AG10803 (cell line): ENCODE data around the gene ATXN7L2.
A peak's percentile ranks its signal among the peaks of the same experiment; 100 is the strongest.

ENCODE experiments used
- DNase-seq: peaks from one replicate; pipeline ENCODE4 v3.0.0; 2010; ENCODE audit warnings: low read depth
- H3K4me3 ChIP-seq: 2 replicates; pipeline ENCODE4 v1.5.1; 2011; ENCODE audit warnings: mild to moderate bottlenecking, low read length, control low read depth
- TF ChIP-seq, protein P1 (sequence below): conservative IDR thresholded peaks from 2 replicates; pipeline ENCODE4 v1.5.1; 2011; ENCODE audit warnings: mild to moderate bottlenecking, low read length, control low read depth, inconsistent platforms

ATXN7L2 gene

DNA sequence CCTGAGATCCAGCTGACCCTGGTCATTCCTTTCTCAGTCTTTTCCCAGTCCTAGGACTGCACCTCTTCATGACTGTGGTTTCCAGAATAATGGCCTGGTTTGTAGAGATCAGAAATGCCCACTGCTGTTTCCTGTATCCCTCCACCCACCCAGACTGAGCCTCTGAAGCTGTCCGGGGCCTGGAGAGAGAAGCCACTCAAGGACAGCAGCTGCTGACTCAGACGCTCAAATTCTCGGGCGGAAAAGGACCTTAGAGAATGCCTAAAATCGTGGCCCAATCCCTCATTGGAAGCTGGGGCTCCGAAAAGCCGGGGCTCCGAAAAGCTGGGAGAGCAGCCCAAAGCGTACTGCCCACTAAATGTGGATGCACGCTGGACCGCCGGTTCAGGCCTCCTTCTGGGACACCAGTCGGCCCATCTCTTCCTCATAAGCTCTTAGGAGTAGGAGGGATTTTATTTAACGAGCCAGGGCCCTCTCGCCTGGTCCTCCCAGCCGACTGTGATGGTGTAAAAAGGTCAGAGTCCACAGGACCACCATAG lies 48.2 kb downstream of the ATXN7L2 start:
- H3K4me3 ChIP-seq: no peak overlapping the region
- DNase-seq: no peak
- TF ChIP-seq, protein P1, sequence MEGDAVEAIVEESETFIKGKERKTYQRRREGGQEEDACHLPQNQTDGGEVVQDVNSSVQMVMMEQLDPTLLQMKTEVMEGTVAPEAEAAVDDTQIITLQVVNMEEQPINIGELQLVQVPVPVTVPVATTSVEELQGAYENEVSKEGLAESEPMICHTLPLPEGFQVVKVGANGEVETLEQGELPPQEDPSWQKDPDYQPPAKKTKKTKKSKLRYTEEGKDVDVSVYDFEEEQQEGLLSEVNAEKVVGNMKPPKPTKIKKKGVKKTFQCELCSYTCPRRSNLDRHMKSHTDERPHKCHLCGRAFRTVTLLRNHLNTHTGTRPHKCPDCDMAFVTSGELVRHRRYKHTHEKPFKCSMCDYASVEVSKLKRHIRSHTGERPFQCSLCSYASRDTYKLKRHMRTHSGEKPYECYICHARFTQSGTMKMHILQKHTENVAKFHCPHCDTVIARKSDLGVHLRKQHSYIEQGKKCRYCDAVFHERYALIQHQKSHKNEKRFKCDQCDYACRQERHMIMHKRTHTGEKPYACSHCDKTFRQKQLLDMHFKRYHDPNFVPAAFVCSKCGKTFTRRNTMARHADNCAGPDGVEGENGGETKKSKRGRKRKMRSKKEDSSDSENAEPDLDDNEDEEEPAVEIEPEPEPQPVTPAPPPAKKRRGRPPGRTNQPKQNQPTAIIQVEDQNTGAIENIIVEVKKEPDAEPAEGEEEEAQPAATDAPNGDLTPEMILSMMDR: no peak

DNA sequence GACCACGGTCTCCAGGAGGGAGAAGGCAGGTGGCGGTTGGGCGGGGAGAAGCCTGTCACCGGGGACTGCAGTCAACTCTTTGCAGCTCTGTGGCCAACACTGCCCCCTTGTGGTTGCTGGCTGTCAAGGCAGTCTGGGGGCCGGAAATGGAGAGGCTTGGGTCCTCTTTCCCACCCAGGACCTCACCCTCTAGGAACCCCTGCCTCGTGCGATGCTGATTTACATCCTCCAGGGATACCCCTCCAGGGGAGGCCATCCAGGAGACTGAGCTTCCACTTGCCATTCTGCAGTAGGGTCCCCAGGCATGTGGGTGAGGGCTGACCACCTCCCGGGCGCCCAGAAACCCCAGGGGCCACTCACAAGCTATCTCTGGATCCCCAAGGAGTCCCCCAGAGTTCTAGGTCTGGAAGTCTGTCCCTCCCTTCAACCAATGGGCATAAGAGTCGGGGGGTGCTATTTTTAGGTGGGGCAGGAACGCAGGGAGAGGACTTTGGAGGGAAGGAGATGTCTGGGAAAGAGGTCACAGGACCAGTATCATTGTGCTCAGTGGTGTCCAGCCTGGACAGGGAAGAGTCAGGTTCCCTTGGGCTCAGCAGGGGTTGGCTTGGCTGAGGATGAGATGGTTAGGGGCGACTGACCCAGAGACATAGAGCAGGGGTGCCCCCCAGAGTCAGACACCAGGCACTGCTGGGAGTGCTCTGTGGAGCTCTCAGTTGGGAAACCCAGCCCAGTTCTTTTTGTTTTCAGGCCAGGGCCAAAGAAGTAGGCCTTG lies 48.8 kb downstream of the ATXN7L2 start:
- peak overlapping the region; percentile 29 for H3K4me3 ChIP-seq
- peak; percentile 67 for DNase-seq
- TF ChIP-seq, protein P1: peak; percentile 96

DNA sequence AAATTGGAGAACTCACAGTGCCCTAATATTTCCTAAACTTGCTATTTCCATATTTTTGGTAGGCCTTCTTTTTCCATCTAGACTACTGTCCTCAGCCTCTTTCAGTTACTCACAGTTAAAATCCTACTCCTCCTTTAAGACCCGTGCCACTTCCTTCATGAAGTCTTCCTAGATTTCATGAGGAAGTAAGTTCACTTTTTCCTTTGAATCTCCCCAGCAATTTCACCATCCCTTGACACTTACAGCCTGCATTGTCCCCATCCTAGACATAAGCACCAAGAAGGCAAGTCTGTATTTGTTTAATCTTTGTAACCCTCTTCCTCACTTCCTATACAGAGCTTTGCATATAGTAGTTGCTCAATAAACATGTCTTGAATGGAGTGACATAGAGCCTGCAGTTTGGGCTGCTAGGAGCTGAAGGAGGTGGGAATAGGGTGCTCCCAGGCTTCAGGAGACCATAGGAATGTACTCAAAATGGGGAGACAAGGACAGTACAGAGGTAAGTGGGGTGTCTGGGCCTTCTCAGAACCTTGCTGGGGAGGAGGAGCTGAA lies 50.7 kb downstream of the ATXN7L2 start:
- H3K4me3 ChIP-seq: no peak overlapping the region
- no peak for DNase-seq
- TF ChIP-seq, protein P1: no peak

DNA sequence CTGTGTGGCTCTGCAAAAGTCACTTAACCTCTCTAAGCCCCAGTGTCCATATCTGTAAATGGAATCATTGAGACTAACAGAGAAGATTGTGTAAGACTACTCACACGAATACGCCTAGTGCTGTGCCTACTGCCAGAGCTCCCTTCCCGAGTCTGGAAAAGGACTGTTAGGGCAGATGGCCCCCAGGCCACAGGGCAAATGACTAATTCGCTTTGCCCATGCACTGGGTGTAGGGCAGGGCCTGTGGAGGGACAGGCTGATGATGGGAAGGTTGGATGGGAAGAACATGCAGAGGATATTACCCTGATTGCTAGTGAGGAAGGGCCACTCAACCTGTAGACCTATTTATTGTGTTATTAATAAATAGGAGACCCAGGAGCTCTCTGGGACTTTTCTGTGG lies 51.8 kb downstream of the ATXN7L2 start:
- H3K4me3 ChIP-seq: no peak overlapping the region
- DNase-seq: no peak
- TF ChIP-seq, protein P1: no peak

DNA sequence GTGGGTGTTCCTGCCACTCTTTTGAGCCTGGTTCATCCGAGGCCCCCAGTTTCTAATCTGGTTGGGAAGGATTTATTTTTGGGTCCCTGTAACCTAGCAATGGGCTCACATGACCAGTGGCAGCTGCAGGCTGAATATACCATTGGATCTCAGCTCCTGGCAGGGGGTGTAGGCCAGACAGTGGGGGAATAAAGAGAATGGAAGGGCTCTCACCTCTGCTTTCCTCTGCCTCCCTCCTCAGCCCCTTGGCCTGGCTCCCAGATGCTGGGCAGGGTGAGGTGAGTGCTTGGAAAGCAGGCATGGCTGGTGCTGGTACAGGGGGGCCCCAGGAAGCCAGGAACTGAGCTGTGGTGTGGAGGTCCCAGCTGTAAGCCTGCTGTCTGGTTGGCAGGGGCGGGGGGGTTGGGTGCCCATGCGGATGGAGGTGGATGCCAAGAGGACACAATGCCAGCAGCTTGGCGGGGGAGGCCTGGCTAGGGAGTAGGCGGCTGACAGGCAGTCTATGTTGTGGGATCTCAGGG lies 52.3 kb downstream of the ATXN7L2 start:
- no peak for DNase-seq
- no peak overlapping the region for H3K4me3 ChIP-seq
- TF ChIP-seq, protein P1: no peak

DNA sequence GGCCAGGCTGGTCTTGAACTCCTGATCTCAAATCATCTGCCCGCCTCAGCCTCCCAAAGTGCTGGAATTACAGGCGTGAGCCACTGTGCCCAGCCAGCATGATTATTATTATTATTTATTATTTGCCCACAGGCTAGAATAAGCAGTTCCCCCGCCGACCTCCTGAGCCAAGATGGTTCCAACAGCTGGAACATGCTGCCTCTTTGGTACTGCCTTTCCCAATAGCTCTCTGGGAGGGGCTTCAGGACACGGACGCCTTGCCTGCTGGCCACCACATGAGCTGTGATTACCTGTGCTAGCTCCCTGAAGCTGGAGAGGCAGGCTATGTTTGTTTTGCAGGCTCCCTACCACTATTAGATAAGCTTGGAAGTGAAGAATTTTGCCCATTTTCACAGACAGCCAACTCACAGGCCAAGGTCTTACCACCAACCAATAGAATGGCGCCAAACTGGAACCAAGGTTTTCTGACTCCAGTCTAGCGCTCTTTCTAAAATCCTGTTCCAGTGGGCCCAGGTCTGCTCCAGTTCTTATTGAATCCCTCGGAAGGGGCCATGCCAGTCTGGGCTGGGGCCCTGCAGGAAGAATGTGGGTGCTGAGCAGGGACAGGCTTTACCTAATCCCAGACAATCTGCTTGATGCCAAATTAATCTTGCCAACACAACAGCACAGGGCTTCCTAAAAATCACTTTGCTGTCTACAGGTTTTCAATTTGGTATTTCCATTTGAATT lies 53.9 kb downstream of the ATXN7L2 start:
- no peak for DNase-seq
- no peak overlapping the region for H3K4me3 ChIP-seq
- TF ChIP-seq, protein P1: no peak
